Measurements from ENCODE around the gene DENND5B.

DNA sequence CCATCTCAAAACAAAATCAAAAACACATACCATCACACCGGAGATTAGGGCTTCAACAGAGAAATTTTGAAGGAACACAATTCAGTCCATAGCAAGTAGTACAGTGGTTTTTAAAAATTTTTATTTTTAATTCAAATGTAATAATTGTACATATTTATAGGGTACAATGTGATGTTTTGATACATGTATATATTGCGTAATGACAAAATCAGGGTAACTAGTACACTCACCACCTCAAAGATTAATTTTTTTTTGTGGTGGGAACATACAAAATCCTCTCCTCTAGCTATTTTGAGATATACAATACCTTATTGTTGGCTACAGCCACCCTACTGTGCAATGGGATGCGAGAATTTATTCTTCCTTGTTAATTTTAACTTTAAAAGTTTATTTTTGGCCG is 42.5 kb upstream of the DENND5B start:
- TF ChIP-seq POLR2AphosphoS5 (IDR thresholded peaks at IDR 0.05; ENCODE audit: low read depth, low read length): no peak
- TF ChIP-seq, protein P1, sequence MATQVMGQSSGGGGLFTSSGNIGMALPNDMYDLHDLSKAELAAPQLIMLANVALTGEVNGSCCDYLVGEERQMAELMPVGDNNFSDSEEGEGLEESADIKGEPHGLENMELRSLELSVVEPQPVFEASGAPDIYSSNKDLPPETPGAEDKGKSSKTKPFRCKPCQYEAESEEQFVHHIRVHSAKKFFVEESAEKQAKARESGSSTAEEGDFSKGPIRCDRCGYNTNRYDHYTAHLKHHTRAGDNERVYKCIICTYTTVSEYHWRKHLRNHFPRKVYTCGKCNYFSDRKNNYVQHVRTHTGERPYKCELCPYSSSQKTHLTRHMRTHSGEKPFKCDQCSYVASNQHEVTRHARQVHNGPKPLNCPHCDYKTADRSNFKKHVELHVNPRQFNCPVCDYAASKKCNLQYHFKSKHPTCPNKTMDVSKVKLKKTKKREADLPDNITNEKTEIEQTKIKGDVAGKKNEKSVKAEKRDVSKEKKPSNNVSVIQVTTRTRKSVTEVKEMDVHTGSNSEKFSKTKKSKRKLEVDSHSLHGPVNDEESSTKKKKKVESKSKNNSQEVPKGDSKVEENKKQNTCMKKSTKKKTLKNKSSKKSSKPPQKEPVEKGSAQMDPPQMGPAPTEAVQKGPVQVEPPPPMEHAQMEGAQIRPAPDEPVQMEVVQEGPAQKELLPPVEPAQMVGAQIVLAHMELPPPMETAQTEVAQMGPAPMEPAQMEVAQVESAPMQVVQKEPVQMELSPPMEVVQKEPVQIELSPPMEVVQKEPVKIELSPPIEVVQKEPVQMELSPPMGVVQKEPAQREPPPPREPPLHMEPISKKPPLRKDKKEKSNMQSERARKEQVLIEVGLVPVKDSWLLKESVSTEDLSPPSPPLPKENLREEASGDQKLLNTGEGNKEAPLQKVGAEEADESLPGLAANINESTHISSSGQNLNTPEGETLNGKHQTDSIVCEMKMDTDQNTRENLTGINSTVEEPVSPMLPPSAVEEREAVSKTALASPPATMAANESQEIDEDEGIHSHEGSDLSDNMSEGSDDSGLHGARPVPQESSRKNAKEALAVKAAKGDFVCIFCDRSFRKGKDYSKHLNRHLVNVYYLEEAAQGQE (IDR thresholded peaks at IDR 0.05; ENCODE audit: insufficient read depth in 1 of 2, low read depth in 2 of 2, low read length in 2 of 2): no peak
- no peak for TF ChIP-seq TAF1 (IDR thresholded peaks at IDR 0.05; ENCODE audit: borderline replicate concordance, insufficient read depth, low read length)
- TF ChIP-seq SIN3A (IDR thresholded peaks at IDR 0.05; ENCODE audit: borderline replicate concordance, insufficient read depth, low read length): no peak

All from PFSK-1 (cell line).